ENCODE measurements around the gene ADA. TPM values are rescaled to one million over a fixed set of nuclear protein-coding genes. Genes with fewer than 3 reads are reported as not detected.

The ADA gene
- total RNA-seq, 4 donors from 2014 or later: 1.6 to 25.6 (median 5.0) TPM

DNA sequence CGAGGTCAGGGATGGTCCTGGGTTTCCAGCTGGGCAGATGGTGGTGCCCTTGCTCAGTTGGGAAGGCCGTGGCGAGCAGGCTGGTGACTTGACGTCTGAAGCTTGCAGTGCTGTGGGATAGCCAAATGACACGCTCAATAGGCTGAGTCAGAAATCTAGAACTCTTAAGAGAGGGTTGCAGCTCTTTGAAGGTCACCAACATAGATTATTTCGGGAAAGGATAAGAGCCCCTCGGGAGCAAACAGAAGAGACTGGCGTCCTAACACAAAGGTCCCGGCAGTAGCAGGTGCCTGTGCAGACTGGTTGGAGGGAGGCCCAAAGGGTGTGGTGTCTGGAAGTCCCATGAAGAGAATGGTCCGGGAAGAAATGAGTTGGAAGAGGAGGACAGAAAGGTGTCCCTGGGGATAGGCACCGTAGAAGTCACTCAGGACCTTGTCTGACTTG is 50.7 kb downstream of the ADA start:
- Histone ChIP-seq H3K4me3 (no peak overlapping the region), H3K4me1 (peaks cover 0 to 64% (median 24%) of the 10 kb centered on the region in 4 donors), H3K36me3 (no peaks in the 10 kb centered on the region), H3K27ac (peak overlapping the region; percentile 58 to 88 (median 72)), H3K27me3 (no peaks in the 10 kb centered on the region), H3K9me3 (no peaks in the 10 kb centered on the region)
- DNase-seq: peak in 1 of 3 donors; percentile 36
- TF ChIP-seq, protein P1, sequence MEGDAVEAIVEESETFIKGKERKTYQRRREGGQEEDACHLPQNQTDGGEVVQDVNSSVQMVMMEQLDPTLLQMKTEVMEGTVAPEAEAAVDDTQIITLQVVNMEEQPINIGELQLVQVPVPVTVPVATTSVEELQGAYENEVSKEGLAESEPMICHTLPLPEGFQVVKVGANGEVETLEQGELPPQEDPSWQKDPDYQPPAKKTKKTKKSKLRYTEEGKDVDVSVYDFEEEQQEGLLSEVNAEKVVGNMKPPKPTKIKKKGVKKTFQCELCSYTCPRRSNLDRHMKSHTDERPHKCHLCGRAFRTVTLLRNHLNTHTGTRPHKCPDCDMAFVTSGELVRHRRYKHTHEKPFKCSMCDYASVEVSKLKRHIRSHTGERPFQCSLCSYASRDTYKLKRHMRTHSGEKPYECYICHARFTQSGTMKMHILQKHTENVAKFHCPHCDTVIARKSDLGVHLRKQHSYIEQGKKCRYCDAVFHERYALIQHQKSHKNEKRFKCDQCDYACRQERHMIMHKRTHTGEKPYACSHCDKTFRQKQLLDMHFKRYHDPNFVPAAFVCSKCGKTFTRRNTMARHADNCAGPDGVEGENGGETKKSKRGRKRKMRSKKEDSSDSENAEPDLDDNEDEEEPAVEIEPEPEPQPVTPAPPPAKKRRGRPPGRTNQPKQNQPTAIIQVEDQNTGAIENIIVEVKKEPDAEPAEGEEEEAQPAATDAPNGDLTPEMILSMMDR (IDR thresholded peaks at IDR 0.05): no peak
- no peak for TF ChIP-seq POLR2A (IDR thresholded peaks at IDR 0.05)

DNA sequence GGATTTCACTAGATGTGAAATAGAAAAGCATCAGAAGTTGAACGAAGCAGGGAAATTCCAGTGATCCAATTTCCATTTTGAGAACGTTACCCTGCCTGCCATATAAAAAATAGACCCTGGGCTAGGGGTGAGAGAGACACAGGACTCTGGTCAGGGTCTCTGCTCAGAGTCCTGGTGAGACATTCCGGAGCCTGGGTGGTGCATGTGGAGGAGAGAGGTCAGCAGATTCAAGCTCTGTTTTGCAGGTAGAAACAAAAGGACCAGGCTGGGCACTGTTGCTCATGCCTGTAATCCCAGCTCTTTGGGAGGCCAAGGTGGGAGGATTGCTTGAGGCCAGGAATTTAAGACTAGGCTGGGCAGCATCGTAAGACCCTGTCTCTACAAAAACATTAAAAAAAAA is 51.2 kb downstream of the ADA start:
- H3K4me3 ChIP-seq: no peak overlapping the region
- H3K4me1 ChIP-seq: peaks cover 0 to 64% (median 24%) of the 10 kb centered on the region in 4 donors
- H3K27ac ChIP-seq: peak overlapping the region; percentile 58 to 88 (median 72)
- no peak for TF ChIP-seq POLR2A (IDR thresholded peaks at IDR 0.05)
- TF ChIP-seq, protein P1 (IDR thresholded peaks at IDR 0.05): no peak
- H3K27me3 ChIP-seq: no peaks in the 10 kb centered on the region
- no peaks in the 10 kb centered on the region for H3K9me3 ChIP-seq
- DNase-seq: peak in 1 of 3 donors; percentile 42
- no peaks in the 10 kb centered on the region for H3K36me3 ChIP-seq

DNA sequence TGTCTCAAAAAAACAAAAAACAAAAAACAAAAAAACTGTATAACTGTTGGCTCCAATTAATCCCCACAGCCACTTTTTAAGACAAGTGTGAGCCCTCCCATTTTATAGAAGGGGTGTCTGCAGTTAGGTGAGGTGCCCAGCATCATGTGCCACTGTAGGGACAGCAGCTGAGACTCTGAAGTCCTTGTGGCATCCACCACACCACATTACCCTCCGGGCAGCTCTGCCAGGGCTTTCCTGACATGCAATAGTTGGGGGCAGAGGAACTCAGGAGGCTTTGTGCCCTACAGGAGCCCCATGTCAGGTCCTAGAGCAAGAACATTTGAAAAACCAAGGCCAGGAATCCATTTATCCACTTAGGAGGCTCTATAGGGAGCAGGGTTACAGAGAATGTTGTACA is 51.8 kb downstream of the ADA start:
- Histone ChIP-seq H3K27ac (peak overlapping the region; percentile 58 to 88 (median 72)), H3K27me3 (no peaks in the 10 kb centered on the region), H3K36me3 (no peaks in the 10 kb centered on the region), H3K9me3 (no peaks in the 10 kb centered on the region), H3K4me1 (peaks cover 0 to 66% (median 25%) of the 10 kb centered on the region in 4 donors), H3K4me3 (no peak overlapping the region)
- DNase-seq: peak in 1 of 3 donors; percentile 11
- TF ChIP-seq, protein P1 (IDR thresholded peaks at IDR 0.05): no peak
- TF ChIP-seq POLR2A (IDR thresholded peaks at IDR 0.05): no peak

DNA sequence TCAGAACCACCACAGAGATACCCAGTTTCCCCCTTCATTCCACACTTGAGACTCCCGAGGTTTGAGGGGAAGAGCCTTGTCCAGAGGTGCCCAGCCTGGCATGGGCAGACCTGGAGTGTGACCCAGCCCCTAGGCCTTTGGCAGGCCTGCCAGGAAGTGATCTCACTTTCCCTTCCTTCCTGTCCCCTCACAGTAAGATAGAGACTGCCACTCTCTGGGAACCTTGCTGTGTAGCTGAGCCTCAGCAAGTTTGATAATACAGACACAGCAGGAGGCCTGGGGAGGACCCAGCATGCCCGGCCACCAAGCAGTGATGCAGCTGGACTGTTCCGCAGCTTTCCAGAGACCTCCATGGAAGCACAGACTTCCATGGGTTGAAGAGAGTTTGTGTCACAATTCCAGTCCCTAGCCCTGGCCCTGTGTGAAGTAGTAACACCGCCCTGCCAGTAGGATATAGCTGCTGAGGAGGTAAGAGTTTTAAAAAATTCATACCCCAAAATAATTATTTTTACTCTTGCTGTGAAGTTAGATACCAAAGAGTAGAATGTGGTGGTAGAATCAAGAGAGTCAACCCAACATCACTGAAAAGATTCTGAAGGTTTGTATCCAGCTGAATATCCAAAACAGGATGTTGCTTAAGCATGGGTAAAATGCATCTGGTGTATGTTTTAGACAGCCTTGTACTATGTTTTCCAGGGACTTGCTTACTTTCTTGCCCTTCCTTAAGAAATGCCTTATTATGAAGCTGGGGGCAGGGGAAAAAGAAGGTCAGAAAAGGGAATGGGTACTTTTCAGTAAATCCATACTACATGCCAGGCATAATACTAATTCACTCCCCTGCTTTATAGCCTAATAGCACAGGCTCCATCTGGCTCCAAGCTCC is 52.8 kb downstream of the ADA start:
- Histone ChIP-seq H3K36me3 (no peaks in the 10 kb centered on the region), H3K4me3 (no peak overlapping the region), H3K27me3 (no peaks in the 10 kb centered on the region), H3K27ac (peak overlapping the region; percentile 59 to 88 (median 72)), H3K4me1 (peaks cover 0 to 75% (median 27%) of the 10 kb centered on the region in 4 donors), H3K9me3 (no peaks in the 10 kb centered on the region)
- DNase-seq: peak in 1 of 3 donors; percentile 50
- TF ChIP-seq, protein P1 (IDR thresholded peaks at IDR 0.05): peak in 2 of 6 experiments; percentile 9 to 14
- no peak for TF ChIP-seq POLR2A (IDR thresholded peaks at IDR 0.05)

DNA sequence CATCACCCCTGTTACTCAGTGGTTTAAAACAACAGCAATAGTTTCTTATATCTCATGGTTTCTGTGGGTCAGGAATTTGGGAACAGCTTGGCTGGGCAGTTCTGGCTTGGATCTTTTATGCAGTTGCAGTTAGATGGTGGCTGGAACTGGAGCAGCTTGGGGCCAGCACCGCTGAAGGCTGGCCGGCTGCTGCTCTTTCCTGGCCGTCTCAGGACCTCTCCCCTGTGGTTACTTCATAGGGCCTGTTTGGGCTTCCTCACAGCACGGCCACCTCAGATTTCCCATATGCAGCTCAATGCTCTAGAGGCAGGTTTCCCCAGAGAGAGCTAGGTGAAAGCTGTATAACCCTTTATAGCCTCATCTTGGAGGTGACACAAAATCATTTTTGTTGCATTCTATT is 53.6 kb downstream of the ADA start:
- Histone ChIP-seq H3K27ac (peak overlapping the region; percentile 59 to 88 (median 72)), H3K36me3 (no peaks in the 10 kb centered on the region), H3K4me1 (peaks cover 0 to 70% (median 27%) of the 10 kb centered on the region in 4 donors), H3K9me3 (no peaks in the 10 kb centered on the region), H3K4me3 (no peak overlapping the region), H3K27me3 (no peaks in the 10 kb centered on the region)
- DNase-seq: no peak
- TF ChIP-seq POLR2A (IDR thresholded peaks at IDR 0.05): no peak
- TF ChIP-seq, protein P1 (IDR thresholded peaks at IDR 0.05): no peak

All from Peyer's patch (tissue), 4 donors.